NCI-H1694 (cell line): ENCODE data around the gene ZNF407.
"Not testable (repeated sequence)": the region's sequence is repeated elsewhere in the genome, so short reads cannot be mapped to it uniquely, and the experiment has no call there.

Source experiments
- DNase-seq: peaks from one replicate; lab custom pipeline; 2025; lab: John Stamatoyannopoulos, UW

ZNF407 gene

DNA sequence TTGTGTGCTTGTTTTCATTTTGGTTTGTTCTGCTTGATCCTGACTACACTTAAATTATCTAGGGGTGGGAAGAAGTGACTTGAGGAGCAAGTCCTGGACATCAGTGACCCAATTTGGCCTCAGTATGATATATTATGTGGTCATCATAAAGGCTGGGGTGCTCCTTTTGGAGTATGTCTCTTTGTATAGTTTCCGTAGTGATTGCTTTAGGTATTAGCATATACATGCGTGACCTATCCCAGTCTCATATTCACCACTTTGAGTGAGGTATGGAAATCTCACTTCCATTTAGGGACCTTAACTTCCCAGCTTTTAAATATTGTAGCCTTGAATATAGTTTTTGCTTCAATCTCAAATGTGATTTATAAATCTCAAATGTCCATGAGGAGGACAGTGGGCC lies 370.3 kb downstream of the ZNF407 start:
- DNase-seq, result no peak

DNA sequence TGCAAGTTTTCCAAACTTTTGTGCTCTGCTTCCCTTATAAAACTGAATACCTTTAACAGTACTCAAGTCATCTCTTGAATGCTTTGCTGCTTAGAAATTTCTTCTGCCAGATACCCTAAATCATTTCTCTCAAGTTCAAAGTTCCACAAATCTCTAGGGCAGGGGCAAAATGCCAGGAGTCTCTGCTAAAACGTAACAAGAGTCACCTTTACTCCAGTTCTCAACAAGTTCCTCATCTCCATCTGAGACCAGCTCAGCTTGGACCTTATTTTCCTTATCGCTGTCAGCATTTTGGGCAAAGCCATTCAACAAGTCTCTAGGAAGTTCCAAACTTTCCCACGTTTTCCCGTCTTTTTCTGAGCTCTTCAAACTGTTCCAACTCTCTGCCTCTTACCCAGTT lies 373.7 kb downstream of the ZNF407 start:
- not testable (repeated sequence) for DNase-seq

- not testable (repeated sequence) for DNase-seq
Observed at GRCh38 chr18:74971776-74972175, 374.1 kb downstream of the ZNF407 start.

- DNase-seq, result no peak
Observed at GRCh38 chr18:74972354-74972753, 374.7 kb downstream of the ZNF407 start.

DNA sequence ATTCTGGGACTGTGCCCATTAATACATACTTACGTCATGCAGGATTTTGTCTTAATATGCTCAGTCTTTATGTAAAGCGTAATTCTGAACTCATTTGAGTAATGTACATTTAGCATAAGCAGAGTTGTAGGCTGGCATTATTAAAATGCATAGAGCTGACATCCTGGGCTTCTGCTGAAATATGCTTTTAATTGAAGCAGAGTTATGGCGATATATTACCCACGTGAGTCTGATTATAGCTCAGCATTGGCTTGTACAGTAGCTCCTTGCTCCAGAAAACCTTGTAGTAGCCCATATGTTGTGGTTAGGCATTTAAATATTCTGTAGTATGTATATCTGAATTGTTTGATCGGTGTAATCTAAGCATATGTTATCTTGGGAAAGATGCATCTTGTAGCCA lies 377.3 kb downstream of the ZNF407 start:
- DNase-seq, result no peak

DNA sequence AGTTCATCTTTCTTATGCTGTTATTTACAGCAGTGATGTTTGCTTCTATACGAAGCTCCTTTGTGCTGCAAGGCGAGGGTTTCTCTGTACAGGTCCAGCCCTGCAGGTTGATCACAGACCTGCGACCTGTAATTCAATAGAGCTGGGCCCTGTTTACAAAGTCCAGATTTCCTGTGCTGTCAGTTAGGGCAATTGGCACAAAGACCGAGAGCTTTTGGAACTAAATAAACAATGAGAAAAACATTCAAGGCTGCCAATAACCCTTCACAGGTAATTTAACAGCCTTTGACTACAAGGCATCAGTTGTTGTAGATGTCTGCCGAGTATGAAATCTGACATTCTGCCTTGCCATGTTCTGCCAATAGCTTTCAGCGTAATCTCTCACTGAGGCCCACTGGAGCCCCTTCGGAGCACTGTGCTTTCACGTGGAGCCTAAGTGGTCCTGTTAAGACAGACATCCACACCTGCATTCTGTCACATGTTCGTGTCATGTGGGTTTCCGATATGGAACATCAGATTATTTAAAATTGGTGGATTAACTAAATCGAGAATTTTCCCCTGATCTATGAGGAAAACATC lies 378.8 kb downstream of the ZNF407 start:
- DNase-seq, result no peak

- no peak for DNase-seq
Observed at GRCh38 chr18:74977041-74977440, 379.4 kb downstream of the ZNF407 start.

- DNase-seq, result no peak
Observed at GRCh38 chr18:74980669-74981068, 383.0 kb downstream of the ZNF407 start.

- no peak for DNase-seq
Observed at GRCh38 chr18:74981476-74981875, 383.8 kb downstream of the ZNF407 start.

DNA sequence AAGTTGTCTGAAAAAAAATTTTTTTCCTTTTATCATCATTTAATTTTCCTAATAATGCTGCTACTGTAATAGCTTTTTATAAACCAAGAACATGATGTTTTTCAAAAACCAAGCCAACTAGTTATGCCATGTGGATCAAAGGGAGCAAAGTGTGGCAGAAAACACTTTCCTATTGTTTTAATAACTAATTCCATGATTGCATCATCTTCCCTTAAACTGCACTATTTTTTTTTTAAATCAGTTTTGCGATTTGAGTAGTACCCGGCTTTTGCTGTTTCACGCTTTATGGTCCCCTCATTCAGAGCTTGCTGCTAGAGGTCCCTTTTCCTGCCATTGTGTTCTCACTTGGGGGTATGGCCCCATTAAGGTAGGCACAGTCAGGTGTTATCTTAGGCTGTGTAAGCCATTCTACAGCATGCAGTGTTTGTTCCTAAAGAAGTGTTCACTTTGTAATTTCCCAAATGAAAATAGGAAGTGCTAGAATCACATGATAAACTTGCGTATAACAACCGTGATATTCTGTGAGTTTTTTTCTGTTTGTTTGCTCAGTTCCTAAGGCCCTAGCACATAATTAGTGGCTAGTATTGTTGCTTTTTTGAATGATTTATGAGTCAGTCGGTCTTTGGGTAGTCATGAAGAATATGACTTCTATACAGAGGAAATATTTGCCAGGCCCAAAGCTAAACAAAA lies 385.4 kb downstream of the ZNF407 start:
- DNase-seq, result no peak

GRCh38 chr18:74989134-74989533 lies 391.5 kb downstream of the ZNF407 start:
- no peak for DNase-seq

DNA sequence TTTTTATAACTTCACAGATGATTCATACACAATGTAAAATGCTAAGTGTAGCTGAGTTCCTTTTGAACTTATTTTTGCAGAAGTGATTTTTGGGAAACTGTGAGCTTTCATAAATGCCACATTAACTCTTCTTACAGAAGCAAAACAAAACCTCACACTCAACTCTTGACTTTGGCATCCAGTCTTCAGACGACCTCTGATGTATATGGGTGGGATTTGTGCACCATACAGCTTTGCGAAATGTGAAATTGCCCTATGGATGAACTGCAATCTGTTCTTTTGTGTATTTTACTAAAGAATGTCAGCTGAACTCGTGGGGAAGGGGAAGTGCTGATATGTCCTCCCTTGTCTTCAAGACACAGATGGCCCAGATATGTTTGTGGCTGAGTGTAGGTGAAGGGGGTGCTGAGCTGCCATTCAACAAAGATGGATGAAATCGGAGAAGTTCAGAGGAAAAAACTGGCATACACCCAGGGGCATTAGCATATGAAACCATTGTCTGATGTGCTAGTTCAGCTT lies 393.0 kb downstream of the ZNF407 start:
- DNase-seq, result no peak

DNA sequence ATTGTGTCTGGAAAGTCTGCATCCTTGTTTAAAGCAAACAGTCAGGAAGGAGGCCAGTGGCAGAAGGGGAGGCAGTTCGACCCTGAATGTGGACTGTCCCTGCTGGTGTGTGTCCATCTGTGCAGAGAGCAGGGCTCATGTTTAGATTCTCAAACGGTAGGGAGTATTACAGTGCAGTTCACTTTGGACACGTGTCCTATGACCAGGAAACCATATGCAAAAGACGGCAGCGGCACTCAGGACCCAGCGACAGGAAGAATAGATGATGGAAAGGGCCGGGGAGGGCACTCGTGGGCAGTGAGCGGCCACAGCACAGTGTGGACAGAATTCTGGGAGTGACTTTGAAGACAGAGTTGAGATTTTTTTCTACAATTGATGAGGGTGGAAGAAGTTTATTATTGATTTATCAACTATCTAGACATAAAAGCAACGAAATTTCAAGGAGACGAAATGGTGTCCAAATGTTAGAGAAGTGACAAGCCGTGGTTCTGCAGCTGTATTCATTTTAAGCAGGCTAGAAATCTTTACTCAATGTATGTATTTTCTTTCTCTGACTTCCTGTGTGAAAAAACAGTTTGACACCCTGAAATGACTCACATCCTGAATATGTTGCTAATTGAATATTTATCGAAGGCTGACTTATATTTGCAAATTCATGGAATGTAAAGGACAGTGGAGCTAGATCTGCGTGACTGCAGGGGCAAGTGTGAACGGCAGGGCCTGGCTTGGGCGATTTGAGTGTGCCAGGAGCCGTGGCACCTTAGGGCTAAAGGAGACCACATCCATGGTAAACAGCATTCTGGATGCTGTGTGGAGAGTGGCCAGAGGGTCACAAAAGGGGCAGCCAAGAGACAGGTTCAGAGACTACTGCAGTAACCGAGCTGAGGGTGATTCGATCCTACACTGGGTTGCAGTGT lies 397.1 kb downstream of the ZNF407 start:
- no peak for DNase-seq

- DNase-seq, result no peak
Observed at GRCh38 chr18:74995419-74995736, 397.7 kb downstream of the ZNF407 start.

GRCh38 chr18:74996055-74996454 lies 398.4 kb downstream of the ZNF407 start:
- no peak for DNase-seq

DNA sequence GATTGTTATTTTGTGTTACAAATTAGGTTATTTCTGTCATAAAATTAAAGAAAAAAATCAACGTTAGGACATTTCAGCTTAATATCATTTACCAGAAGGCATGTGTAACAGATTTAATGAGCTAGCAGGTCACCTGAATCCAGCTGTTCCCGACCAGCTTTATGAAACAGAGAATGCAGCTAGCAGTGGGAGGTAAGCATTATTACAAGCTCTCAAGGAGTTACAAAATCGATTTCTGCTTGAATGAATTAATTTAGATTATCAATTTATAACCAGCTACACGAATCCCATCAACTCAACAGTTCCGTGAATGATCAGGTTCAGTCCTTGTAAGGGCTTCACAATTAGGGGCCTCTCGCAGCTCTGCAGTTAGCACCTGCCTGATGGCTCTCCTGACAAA lies 399.3 kb downstream of the ZNF407 start:
- no peak for DNase-seq

GRCh38 chr18:75000920-75001319 lies 403.2 kb downstream of the ZNF407 start:
- no peak for DNase-seq

DNA sequence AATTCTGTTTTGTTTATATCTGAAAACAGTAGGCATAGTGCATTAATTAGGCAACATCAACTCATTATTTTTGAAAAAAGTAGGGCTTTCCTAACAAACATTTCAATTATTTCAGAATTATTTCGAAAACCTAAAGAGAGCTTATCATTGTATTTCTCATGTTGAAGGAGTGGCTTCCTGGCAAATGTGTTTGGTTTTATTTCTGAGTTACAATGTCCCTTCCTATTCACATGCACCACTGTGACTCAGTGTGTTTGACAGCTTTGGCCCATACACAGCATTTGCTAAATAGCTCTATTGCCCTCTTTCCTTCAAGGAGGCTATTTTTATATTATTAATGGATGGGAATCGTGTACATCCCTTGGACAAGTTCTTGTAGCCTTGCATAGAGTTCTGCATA lies 405.4 kb downstream of the ZNF407 start:
- DNase-seq, result no peak

- no peak for DNase-seq
Observed at GRCh38 chr18:75003764-75004690, 406.4 kb downstream of the ZNF407 start.

DNA sequence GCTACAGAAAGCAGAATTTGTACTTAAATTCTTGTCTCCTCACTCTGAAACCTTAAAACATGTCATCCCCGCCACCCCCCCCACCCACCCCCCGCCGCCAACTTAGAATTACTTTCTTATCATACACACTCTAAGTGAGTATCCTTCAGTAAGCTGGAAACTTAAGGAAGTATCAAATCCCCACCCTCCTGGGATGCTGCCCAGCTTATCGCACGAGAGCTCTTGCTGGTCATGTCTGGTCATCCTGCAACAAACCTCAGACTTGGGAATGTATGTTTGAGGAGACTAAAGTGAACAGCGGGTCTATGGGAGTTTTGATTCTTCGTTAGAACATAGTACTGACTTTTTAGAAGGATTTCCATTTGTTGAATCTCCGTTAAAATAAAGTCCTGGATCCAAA lies 408.0 kb downstream of the ZNF407 start:
- no peak for DNase-seq

DNA sequence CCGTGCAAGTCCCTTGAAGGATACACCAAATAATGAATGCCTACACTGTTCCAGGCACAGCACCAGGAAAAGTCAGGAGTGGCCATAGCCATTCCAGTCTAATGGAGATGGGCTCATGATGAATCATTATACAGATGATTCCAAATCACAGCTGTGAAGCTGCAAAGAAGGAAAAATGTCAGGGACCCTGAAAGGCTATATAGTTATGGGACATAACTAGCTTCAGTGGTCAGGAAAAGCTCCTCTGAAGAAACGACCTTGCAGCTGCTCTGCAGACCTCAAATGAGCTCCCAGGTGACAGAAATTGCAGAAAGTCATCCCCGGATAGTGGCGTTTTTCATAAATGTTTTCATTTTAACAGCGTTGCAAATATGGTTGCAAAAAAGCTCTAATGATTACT lies 410.5 kb downstream of the ZNF407 start:
- no peak for DNase-seq

GRCh38 chr18:75009296-75009695 lies 411.6 kb downstream of the ZNF407 start:
- DNase-seq, result no peak
